IMR-90 (cell line): ENCODE data around the gene SLC25A33. TPM values are rescaled to one million over a fixed set of nuclear protein-coding genes. Genes with fewer than 3 reads are reported as not detected.

Experiments used
- ATAC-seq: fragments of 200-7000 bp; cut with Tn5 transposase; 2 replicates; pipeline ENCODE4 v1.9.1; 2020; ENCODE audit warnings: low read depth, mild to moderate bottlenecking, moderate library complexity
- BruUV-seq: library from RNA; stranded (reverse); fragments of 400-500 nt; replicated peaks from 2 replicates; lab custom pipeline; 2021; lab: Mats Ljungman, UMichigan
- CTCF ChIA-PET: fragments of 300-600 bp; formaldehyde crosslinking; extraction: SDS; loops from one replicate; lab custom pipeline; 2021; ENCODE audit warnings: antibody characterized with exemption; lab: Yijun Ruan, JAX
- POLR2A ChIA-PET: fragments of 300-600 bp; sonication (Branson Sonifier 250); formaldehyde crosslinking; loops from one replicate; lab custom pipeline; 2022; ENCODE audit warnings: antibody characterized with exemption; ENCODE audit not compliant: unreplicated experiment; lab: Charles Lee
- DNase-seq: peaks from one replicate; pipeline ENCODE4 v3.0.0; 2013
- H2AFZ ChIP-seq: replicated peaks from 2 replicates; pipeline ENCODE3; 2013; ENCODE audit warnings: low read length, mild to moderate bottlenecking; ENCODE audit not compliant: poor library complexity
- H2AK5ac ChIP-seq: 2 replicates; pipeline ENCODE4 v1.6.1; 2013; ENCODE audit warnings: low read depth, low read length, inconsistent platforms
- H2AK9ac ChIP-seq: replicated peaks from 2 replicates; pipeline ENCODE3; 2013; ENCODE audit warnings: mild to moderate bottlenecking, low read depth, low read length, moderate library complexity; ENCODE audit not compliant: poor library complexity
- H2BK120ac ChIP-seq: 2 replicates; pipeline ENCODE4 v1.6.1; 2013; ENCODE audit warnings: low read depth, low read length, inconsistent platforms
- H2BK15ac ChIP-seq: 3 replicates; pipeline ENCODE4 v1.6.1; 2013; ENCODE audit warnings: low read depth, low read length, inconsistent platforms
- H2BK20ac ChIP-seq: 2 replicates; pipeline ENCODE4 v1.6.1; 2013; ENCODE audit warnings: low read depth, mild to moderate bottlenecking, inconsistent platforms, low read length, moderate library complexity
- H2BK5ac ChIP-seq: 2 replicates; pipeline ENCODE4 v1.6.1; 2013; ENCODE audit warnings: mild to moderate bottlenecking, low read depth, low read length, inconsistent platforms; ENCODE audit not compliant: poor library complexity, severe bottlenecking
- H3K14ac ChIP-seq: replicated peaks from 2 replicates; pipeline ENCODE4 v1.6.1; 2013; ENCODE audit warnings: low read depth, low read length, inconsistent platforms
- H3K18ac ChIP-seq: 2 replicates; pipeline ENCODE4 v1.6.1; 2013; ENCODE audit warnings: low read depth, low read length, control low read depth
- H3K23ac ChIP-seq: 2 replicates; pipeline ENCODE4 v1.6.1; 2013; ENCODE audit warnings: low read depth, low read length, inconsistent platforms
- H3K27ac ChIP-seq: 2 replicates; pipeline ENCODE4 v1.5.1; 2013; ENCODE audit warnings: mild to moderate bottlenecking, control low read depth, low read length; ENCODE audit not compliant: insufficient read depth
- H3K27me3 ChIP-seq: 2 replicates; pipeline ENCODE4 v1.6.1; 2013; ENCODE audit warnings: low read length; ENCODE audit not compliant: control insufficient read depth, insufficient read depth
- H3K36me3 ChIP-seq: 2 replicates; pipeline ENCODE4 v1.6.1; 2013; ENCODE audit warnings: low read length, mixed read lengths; ENCODE audit not compliant: control insufficient read depth, insufficient read depth
- H3K4ac ChIP-seq: 2 replicates; pipeline ENCODE4 v1.6.1; 2013; ENCODE audit warnings: low read depth, low read length, inconsistent platforms
- H3K4me1 ChIP-seq: 2 replicates; pipeline ENCODE4 v1.6.1; 2013; ENCODE audit warnings: low read length, mixed read lengths; ENCODE audit not compliant: control insufficient read depth, insufficient read depth
- H3K4me2 ChIP-seq: 2 replicates; pipeline ENCODE4 v1.6.1; 2013; ENCODE audit warnings: low read depth, mild to moderate bottlenecking, control low read depth, low read length, moderate library complexity
- H3K4me3 ChIP-seq: 2 replicates; pipeline ENCODE4 v1.5.1; 2013; ENCODE audit warnings: low read depth, mild to moderate bottlenecking, control low read depth, low read length, moderate library complexity; ENCODE audit not compliant: insufficient read depth
- H3K56ac ChIP-seq: 2 replicates; pipeline ENCODE4 v1.6.1; 2013; ENCODE audit warnings: low read length, inconsistent platforms; ENCODE audit not compliant: insufficient read depth; ENCODE audit errors: extremely low read depth
- H3K79me1 ChIP-seq, 2 experiments: 2 replicates each; pipeline ENCODE4 v1.6.1; 2013; ENCODE audit warnings: low read length in 2 of 2, inconsistent platforms in 1 of 2, low read depth in 1 of 2
- H3K9ac ChIP-seq: 2 replicates; pipeline ENCODE4 v1.6.1; 2013; ENCODE audit warnings: low read depth, low read length, control low read depth
- H3K9me1 ChIP-seq: 2 replicates; pipeline ENCODE4 v1.6.1; 2013; ENCODE audit warnings: low read length, inconsistent platforms; ENCODE audit not compliant: insufficient read depth
- H3K9me3 ChIP-seq: 2 replicates; pipeline ENCODE4 v1.6.1; 2013; ENCODE audit warnings: low read length; ENCODE audit not compliant: control insufficient read depth, insufficient read depth
- H4K20me1 ChIP-seq: 2 replicates; pipeline ENCODE4 v1.6.1; 2013; ENCODE audit warnings: low read length, inconsistent platforms; ENCODE audit not compliant: insufficient read depth
- H4K5ac ChIP-seq: 2 replicates; pipeline ENCODE4 v1.6.1; 2013; ENCODE audit warnings: mild to moderate bottlenecking, low read depth, low read length, control low read depth
- H4K8ac ChIP-seq, 2 experiments: 2 replicates each; pipeline ENCODE4 v1.6.1; 2013; ENCODE audit warnings: low read depth in 2 of 2, low read length in 2 of 2, control low read depth in 1 of 2, inconsistent platforms in 1 of 2
- H4K91ac ChIP-seq: 2 replicates; pipeline ENCODE4 v1.6.1; 2013; ENCODE audit warnings: low read depth, low read length, inconsistent platforms; ENCODE audit not compliant: insufficient read depth
- CHD1 ChIP-seq: IDR thresholded peaks from 2 replicates; pipeline ENCODE4 v1.6.1; 2012; ENCODE audit warnings: low read depth, low read length, improper control_type of control experiment
- MAFK ChIP-seq: IDR thresholded peaks from 2 replicates; pipeline ENCODE4 v1.6.1; 2012; ENCODE audit warnings: low read depth, low read length, improper control_type of control experiment
- MXI1 ChIP-seq: IDR thresholded peaks from 2 replicates; pipeline ENCODE4 v1.6.1; 2012; ENCODE audit warnings: low read depth, mild to moderate bottlenecking, low read length, moderate library complexity, borderline replicate concordance
- POLR2A ChIP-seq: IDR thresholded peaks from 2 replicates; pipeline ENCODE4 v1.6.1; 2012; ENCODE audit warnings: mild to moderate bottlenecking, low read depth, low read length
- SMC3 ChIP-seq: fragments of 150-350 bp; IDR thresholded peaks from 2 replicates; pipeline ENCODE4 v1.6.1; 2016; ENCODE audit warnings: low read depth, mild to moderate bottlenecking, antibody characterized with exemption, low read length, moderate library complexity
- WGBS, 2 experiments: methylation state at CpG; one replicate each; pipeline versions ENCODE4 v1.1.5 to v1.1.7; 2013; ENCODE audit warnings: missing lambda C conversion rate in 2 of 2; ENCODE audit not compliant: insufficient read length in 1 of 2; ENCODE audit errors: extremely low coverage in 2 of 2; 5-methylcytosine and 5-hydroxymethylcytosine counted together
- dilution Hi-C: fragments of 300-500 bp; cut with HindIII; formaldehyde crosslinking; loops from one replicate; pipeline ENCODE4 v1.14.3; 2018; ENCODE audit warnings: low sequenced_read_pairs; ENCODE audit not compliant: unreplicated experiment
- in situ Hi-C: fragments of 300-500 bp; cut with MboI; formaldehyde crosslinking; loops from 3 replicates; pipeline ENCODE4 v1.14.3; 2019; ENCODE audit warnings: low sequenced_read_pairs, inconsistent platforms, mixed read lengths
- intact Hi-C: fragments of 100-400 bp; cut with micrococcal nuclease; formaldehyde crosslinking; loops from 2 replicates; pipeline ENCODE4 v1.10.0; 2022
- polyA plus RNA-seq, 3 experiments: library from polyadenylated mRNA; depleted of rRNA; stranded (reverse); fragments of >200 nt; gene quantifications; 2 replicates each; pipeline ENCODE4 v1.2.3, GENCODE V29; 2012; ENCODE audit warnings: low replicate concordance in 1 of 3
- total RNA-seq: library from RNA; depleted of rRNA; stranded (reverse); fragments of >200 nt; gene quantifications from 2 replicates; pipeline ENCODE4 v1.2.3, GENCODE V29; 2012

SLC25A33 gene
- total and polyA plus RNA-seq, 2 of the 4 experiments (the other 2 are of a cell fraction) = 2.5 to 3.0 TPM

DNA sequence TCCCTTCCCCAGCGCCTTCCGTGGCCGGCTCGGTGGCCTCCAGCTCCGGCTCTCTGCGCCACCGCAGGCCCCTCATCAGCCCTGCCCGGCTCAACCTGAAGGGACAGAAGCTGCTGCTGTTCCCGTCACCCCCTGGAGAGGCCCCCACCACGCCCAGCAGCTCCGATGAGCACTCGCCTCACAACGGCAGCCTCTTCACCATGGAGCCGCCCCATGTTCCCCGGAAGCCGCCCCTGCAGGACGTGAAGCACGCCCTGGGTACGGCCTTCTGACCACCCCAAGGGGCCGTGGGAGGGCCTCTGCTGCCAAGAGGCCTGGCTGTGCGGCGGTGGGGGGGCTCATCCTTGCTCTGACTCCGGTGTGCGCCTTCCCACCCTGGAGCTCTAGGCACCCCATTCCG lies 71.3 kb downstream of the SLC25A33 start:
- Histone ChIP-seq H3K14ac (no peak overlapping the region), H2AK5ac (no peak overlapping the region), H3K36me3 (peaks cover 22% of the 10 kb centered on the region), H4K20me1 (no peaks in the 10 kb centered on the region; the same call in 1 of the 2 replicates), H3K4me3 (no peak overlapping the region), H3K56ac (no peak overlapping the region), H2BK15ac (no peak overlapping the region), H4K91ac (no peak overlapping the region), H3K23ac (no peak overlapping the region), H2BK20ac (no peak overlapping the region), H3K9me1 (no peaks in the 10 kb centered on the region), H2AK9ac (no peak overlapping the region), H3K4me1 (no peaks in the 10 kb centered on the region), H3K9ac (no peak overlapping the region), H3K4me2 (no peak overlapping the region), H3K27me3 (no peaks in the 10 kb centered on the region), H2BK120ac (no peak overlapping the region), H2AFZ (no peak overlapping the region), H4K8ac (no peak overlapping the region), H3K27ac (no peak overlapping the region), H3K9me3 (no peaks in the 10 kb centered on the region), H3K4ac (no peak overlapping the region), H3K18ac (no peak overlapping the region), H4K5ac (no peak overlapping the region), H2BK5ac (no peak overlapping the region), H3K79me1 (no peaks in the 10 kb centered on the region)
- DNase-seq = no peak
- WGBS, 2 experiments = 98% methylated on average over 8 of the region's 25 CpGs; no CpG with 5 or more reads in 1 of the 2 experiments
- no TSS peak for BruUV-seq
- intact Hi-C loops = no loop called here
- dilution Hi-C loops = no loop called here
- in situ Hi-C loops = no loop called here
- POLR2A ChIA-PET = no interaction called here
- ATAC-seq = no peak
- TF ChIP-seq SMC3 = no peak
- no peak for TF ChIP-seq POLR2A
- no peak for TF ChIP-seq MXI1
- TF ChIP-seq MAFK = no peak
- no peak for TF ChIP-seq CHD1
- CTCF ChIA-PET = no interaction called here
